Activated naive CD8-positive, alpha-beta T cell treated with anti-CD3 and anti-CD28 coated beads, Interleukin-2, amount 50 U/mL, for 16 hours (primary cell): ENCODE results near the gene AGPAT1.
"Not testable (repeated sequence)": the region's sequence is repeated elsewhere in the genome, so short reads cannot be mapped to it uniquely, and the experiment has no call there.

Experiments used
- DNase-seq: peaks from one replicate; pipeline ENCODE4 v3.0.0-alpha.2; 2020; ENCODE audit warnings: low read depth, low spot score

AGPAT1 gene

DNA sequence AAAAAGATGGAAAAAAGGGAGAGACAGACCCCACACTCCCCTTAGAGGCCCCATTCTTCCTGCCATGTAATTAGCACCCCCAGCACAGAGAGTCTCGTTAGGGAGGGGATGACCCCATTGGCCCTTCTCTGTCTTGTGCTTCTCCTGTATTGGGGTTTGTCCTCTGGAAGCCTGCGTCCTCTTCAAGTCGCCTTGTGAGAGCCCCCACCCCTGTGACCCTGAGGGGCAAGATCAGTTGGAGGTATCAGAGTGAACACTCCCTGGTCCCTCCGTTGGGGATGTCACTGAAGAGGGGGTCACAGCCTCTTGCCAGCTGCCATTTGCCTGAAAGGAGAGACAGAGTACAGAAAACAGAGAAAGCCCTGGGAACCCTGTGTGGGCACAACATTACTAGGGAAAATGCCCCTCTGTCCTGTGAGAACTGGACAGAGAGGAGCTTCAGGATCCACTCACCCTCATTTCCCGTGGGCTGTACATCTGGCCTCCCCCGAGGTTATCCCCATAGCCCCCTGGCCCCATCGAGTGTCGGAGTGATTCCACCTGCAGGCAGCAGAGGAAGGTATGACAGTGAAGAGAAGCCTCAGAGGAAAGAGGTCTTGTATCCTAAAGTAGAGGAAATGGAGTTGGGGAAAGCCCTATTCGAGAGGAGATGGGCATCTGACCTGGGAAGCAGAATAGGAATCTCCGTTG lies 10.4 kb upstream of the AGPAT1 start:
- DNase-seq: not testable (repeated sequence)

GRCh38 chr6:32185681-32186131 lies 9.8 kb upstream of the AGPAT1 start:
- not testable (repeated sequence) for DNase-seq

- no peak for DNase-seq
Observed at GRCh38 chr6:32184084-32184640, 8.3 kb upstream of the AGPAT1 start, which contains the start of gene AGER. Gene AGER (minus strand): TSS chr6:32184253. CDS start chr6:32184222, 31 bp downstream.

DNA sequence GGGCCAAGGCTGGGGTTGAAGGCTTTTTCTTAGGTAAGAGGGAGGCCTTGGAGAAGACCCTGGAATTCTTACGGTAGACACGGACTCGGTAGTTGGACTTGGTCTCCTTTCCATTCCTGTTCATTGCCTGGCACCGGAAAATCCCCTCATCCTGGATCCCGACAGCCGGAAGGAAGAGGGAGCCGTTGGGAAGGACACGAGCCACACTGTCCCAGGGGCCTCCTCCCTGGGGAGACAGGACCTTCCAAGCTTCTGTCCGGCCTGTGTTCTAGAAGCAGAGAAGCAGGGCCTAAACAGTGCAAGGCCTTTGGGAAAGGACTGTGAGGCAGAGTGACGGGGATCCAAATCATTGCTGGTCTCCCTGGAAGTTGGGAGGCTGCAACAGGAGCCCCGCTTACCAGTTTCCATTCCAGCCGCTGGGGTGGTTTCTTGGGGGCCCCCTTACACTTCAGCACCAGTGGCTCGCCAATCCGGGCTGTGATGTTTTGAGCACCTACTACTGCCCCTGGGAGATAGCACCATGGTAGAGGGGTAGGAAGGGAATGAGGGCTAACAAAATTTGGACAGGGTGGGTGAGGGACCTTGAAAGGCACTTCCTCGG lies 7.7 kb upstream of the AGPAT1 start:
- no peak for DNase-seq

- no peak for DNase-seq
Observed at GRCh38 chr6:32183030-32183429, 7.1 kb upstream of the AGPAT1 start.

DNA sequence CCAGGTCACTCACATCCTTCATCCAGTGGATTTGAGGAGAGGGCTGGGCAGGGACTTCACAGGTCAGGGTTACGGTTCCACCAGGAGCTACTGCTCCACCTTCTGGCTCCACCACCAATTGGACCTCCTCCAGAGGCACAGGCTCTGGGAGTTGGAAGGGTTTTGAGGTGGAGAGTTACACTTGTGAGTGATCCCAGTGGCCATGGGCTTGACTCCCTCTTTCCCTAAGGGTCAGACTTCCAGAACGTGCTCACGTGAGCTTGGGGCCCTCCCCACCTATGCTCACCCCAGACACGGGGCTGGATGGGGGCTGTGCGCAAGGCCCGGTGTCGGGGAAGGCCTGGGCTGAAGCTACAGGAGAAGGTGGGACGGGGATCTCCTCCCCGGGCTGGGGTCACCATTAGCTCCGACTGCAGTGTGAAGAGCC lies 6.7 kb upstream of the AGPAT1 start:
- DNase-seq: no peak

GRCh38 chr6:32181915-32182529 lies 6.1 kb upstream of the AGPAT1 start:
- DNase-seq: no peak

DNA sequence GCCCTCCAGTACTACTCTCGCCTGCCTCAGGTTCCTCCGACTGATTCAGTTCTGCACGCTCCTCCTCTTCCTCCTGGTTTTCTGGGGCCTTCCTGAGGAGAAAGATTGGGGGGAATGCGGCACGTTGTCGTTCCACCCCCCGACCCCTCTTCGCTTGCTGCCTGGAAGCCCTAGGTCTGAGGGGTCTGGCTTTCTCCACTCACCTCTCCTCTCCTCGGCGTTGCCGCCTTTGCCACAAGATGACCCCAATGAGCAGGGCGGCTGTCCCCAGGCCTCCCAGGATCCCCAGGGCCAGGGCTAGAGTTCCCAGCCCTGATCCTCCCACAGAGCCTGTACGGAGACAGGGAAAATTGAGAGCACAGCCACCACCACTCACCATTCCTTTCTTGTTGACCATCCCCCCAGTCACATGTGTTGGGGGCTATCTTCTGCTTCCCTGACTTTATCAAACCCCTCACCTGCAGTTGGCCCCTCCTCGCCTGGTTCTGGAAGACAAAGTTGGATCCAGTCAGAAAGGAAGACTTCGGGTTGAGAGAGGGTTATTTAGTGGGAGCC lies 5.3 kb upstream of the AGPAT1 start:
- no peak for DNase-seq

- DNase-seq: no peak
Observed at GRCh38 chr6:32179766-32180405, 4.0 kb upstream of the AGPAT1 start.

GRCh38 chr6:32178547-32179440 lies 2.9 kb upstream of the AGPAT1 start:
- DNase-seq: no peak

- peak; percentile 84 for DNase-seq
Observed at GRCh38 chr6:32177788-32178546, 2.1 kb upstream of the AGPAT1 start, which contains the start of gene RNF5. Gene RNF5 (plus strand): TSS chr6:32178405. CDS start chr6:32178512, 107 bp downstream.

GRCh38 chr6:32177183-32177787 lies 1.4 kb upstream of the AGPAT1 start:
- no peak for DNase-seq

- DNase-seq: no peak
Observed at GRCh38 chr6:32176476-32177182, 745 bp upstream of the AGPAT1 start.

DNA sequence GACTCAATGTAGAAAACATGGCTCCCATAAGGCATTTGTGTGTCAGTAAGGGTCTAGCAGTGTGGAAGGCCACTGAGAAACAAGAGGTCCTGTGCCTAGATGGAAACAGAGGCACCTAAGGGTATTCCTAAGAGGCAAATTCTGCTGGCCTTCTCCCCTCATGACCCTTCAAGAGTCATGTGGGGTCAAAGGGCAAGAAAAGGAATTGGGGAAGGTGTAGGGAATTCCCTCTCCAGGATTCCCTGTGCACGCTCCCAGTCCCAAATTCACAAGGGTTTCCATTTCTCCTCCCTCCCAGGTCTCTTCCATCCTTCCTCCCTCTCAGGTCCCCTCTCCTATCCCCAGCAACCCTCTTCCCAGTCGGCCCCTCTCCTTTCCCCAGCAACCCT lies 568 bp downstream of the AGPAT1 start:
- DNase-seq: no peak

- no peak for DNase-seq
Observed at GRCh38 chr6:32174416-32174815, 1.5 kb downstream of the AGPAT1 start.

DNA sequence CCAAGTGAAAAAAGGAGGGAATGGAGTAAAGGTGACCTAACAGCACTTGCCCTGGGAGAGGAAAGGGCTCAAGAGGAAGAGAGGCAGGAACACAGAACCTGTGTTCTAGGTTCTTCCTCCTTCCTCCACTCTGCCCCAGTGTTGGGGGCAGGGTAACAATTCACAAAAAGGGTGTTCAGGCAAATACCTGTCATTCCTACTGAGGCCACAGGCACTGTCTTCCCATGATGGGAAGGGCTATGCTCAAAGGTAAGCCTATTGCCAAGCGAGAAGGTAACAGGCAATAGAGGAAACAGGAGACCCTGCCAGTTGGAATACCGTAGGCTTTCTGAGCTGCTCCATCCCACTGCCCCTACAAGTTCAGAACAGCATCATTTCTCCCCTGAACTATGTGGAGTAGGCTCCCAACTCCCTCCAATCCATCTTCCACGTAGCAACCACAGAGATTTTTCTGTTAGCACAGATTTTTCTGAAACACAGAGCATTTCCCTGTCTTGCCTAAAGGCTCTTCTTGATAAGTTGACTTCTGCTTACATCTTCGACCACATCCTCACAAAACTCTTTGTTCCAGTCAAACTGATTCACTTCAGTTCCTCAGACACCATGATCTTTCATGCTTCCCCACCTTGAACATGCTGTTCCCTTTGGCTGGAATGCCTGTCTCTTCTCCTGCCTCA lies 2.7 kb downstream of the AGPAT1 start:
- no peak for DNase-seq

GRCh38 chr6:32171234-32171633 lies 4.7 kb downstream of the AGPAT1 start:
- no peak for DNase-seq

DNA sequence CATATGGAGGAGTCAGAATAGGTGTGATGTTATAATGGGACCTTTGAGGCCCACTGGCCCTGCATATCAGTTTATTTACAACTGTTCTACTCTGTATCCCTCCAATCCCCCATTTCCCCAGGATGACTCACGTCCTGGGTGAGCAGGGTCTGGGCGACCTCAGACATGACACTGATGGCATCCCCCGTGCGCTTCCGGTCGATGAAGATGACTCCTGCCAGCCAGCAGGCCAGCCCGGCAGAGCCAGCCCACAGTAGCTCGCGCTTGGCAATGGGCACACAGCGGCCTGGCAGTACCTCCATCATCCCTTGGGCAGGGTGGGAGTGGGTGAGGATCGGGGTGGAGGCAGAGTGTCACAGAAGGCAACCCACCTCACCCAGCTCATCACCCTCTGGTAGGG lies 5.6 kb downstream of the AGPAT1 start:
- DNase-seq: no peak
